BJ (cell line): ENCODE measurements around the gene DCLK2. TPM values are rescaled to one million over a fixed set of nuclear protein-coding genes. Genes with fewer than 3 reads are reported as not detected.

Source experiments
- CTCF ChIA-PET: fragments of 350-600 bp; formaldehyde crosslinking; extraction: SDS; loops from one replicate; lab custom pipeline; 2021; ENCODE audit warnings: antibody characterized with exemption, inconsistent platforms; lab: Yijun Ruan, JAX
- POLR2A ChIA-PET: fragments of 300-600 bp; sonication (Branson Sonifier 250); formaldehyde crosslinking; extraction: SDS; loops from one replicate; lab custom pipeline; 2021; ENCODE audit warnings: antibody characterized with exemption; lab: Charles Lee
- DNase-seq: peaks from one replicate; pipeline ENCODE4 v3.0.0-alpha.2; 2011; ENCODE audit warnings: low read depth
- H3K27me3 ChIP-seq: 2 replicates; pipeline ENCODE4 v1.6.0; 2011; ENCODE audit warnings: low read length; ENCODE audit not compliant: control insufficient read depth, insufficient read depth
- H3K36me3 ChIP-seq: 2 replicates; pipeline ENCODE4 v1.5.1; 2011; ENCODE audit warnings: low read length; ENCODE audit not compliant: control insufficient read depth, insufficient read depth
- H3K4me3 ChIP-seq: 2 replicates; pipeline ENCODE4 v1.5.1; 2011; ENCODE audit warnings: low read depth, mild to moderate bottlenecking, control low read depth, low read length
- polyA plus RNA-seq: library from polyadenylated mRNA; depleted of rRNA; stranded (reverse); fragments of >200 nt; gene quantifications from 2 replicates; pipeline ENCODE4 v1.2.3, GENCODE V29; 2011
- TF ChIP-seq, protein P1 (sequence below): IDR thresholded peaks from 2 replicates; pipeline ENCODE4 v1.5.1; 2011; ENCODE audit warnings: low read depth, mild to moderate bottlenecking, control low read depth, inconsistent platforms, low read length, moderate library complexity; ENCODE audit not compliant: insufficient read depth

The DCLK2 gene
- polyA plus RNA-seq, 1 experiment: 38.8 TPM

DNA sequence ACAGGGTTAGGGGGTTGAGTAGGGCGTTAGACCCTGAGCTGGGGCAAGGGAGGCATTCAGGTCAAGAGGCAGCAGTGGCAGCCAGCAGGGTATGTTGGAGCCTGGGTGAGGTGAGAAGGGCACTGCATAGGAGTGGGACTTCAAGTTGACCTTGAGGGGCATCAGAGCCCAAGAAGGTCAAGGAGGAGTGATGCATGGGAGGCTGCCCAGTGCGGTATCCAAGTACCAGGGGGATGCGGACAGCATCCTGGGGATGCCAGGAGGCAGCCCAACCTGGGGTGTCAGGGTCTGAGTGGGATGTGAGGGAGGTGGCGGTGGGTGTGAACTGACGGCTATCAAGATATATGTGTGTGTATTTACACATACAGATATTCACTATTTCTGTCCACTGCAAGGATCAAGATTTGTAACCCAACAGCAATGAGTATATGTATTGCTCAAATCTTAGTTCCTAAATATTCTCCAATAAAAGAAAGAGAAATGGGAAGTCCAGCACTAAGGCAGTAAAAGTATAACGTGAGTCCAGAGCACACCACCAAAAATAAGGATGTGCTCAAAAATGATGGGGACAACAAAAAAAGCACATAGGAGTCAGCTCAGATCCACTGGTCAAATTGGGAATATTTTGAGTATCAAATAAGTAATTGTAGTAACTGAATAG is 9.8 kb upstream of the DCLK2 start:
- Histone ChIP-seq H3K27me3 (no peaks in the 10 kb centered on the region), H3K4me3 (no peak overlapping the region), H3K36me3 (no peaks in the 10 kb centered on the region)
- TF ChIP-seq, protein P1, sequence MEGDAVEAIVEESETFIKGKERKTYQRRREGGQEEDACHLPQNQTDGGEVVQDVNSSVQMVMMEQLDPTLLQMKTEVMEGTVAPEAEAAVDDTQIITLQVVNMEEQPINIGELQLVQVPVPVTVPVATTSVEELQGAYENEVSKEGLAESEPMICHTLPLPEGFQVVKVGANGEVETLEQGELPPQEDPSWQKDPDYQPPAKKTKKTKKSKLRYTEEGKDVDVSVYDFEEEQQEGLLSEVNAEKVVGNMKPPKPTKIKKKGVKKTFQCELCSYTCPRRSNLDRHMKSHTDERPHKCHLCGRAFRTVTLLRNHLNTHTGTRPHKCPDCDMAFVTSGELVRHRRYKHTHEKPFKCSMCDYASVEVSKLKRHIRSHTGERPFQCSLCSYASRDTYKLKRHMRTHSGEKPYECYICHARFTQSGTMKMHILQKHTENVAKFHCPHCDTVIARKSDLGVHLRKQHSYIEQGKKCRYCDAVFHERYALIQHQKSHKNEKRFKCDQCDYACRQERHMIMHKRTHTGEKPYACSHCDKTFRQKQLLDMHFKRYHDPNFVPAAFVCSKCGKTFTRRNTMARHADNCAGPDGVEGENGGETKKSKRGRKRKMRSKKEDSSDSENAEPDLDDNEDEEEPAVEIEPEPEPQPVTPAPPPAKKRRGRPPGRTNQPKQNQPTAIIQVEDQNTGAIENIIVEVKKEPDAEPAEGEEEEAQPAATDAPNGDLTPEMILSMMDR: no peak
- POLR2A ChIA-PET: no interaction called here
- no peak for DNase-seq
- CTCF ChIA-PET: interaction anchor here (1.2 kb wide), 1 partner anchor 12 kb away, joined by 3 read pairs; no protein-coding TSS in a partner anchor

DNA sequence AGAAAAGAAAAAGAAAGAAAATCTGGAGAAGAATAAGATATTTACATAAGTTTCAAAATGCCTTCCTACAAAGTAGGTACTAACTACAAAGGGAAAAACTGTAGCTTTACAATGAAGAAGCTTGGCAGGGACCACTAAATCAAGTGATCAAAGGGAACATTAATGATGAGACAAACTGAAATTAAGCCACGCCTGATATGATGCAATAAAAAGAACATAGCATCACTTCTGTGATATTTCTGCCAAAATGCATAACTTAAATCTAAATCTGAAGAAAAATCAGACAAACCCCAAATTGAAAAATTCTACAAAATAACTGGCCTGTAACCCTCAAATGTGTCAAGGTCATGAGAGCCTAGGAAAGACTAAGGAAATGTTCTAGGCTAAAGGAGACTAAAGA is 8.9 kb upstream of the DCLK2 start:
- CTCF ChIA-PET: interaction anchor here (1.2 kb wide), 1 partner anchor 13 kb away, joined by 3 read pairs; no protein-coding TSS in a partner anchor
- no peak for DNase-seq
- Histone ChIP-seq H3K36me3 (no peaks in the 10 kb centered on the region), H3K27me3 (no peaks in the 10 kb centered on the region), H3K4me3 (no peak overlapping the region)
- TF ChIP-seq, protein P1: no peak
- POLR2A ChIA-PET: no interaction called here

DNA sequence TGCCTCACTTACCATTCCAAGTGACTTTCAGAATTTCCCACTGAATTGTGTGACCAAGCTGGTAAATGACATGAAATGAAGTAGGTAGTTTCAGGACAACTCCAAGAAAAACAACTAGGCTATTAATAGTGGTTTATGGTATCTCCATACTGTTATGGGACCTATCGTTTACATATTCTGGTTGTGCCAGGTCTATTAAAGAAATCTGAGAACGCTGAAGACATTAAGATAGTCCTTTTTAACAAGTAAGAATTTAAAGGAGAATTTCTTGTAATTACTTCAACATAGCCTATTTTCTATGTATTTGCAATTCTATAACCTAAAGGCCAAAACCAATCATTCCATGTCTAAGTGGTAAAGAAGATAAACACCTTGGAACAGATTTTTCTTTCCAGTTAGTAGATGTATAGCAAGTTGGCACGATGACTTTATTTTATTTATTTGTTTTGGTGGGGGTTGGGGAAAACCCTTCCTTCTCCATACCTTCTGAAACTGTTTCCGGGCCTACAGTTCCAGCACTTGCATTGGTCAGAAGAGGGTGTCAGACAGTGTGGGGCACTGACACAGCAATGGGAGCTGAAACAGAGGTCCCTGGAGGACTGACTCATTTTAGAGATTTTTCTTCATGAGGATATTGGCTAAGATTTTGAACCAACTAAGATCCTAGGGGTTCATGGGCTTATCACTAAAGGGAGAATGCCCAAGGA is 7.6 kb upstream of the DCLK2 start:
- TF ChIP-seq, protein P1: no peak
- H3K4me3 ChIP-seq: no peak overlapping the region
- ChIA-PET CTCF (no interaction called here), POLR2A (interaction anchor here (0.6 kb wide), 1 partner anchor 10 kb away, joined by 3 read pairs; no protein-coding TSS in a partner anchor)
- no peak for DNase-seq
- no peaks in the 10 kb centered on the region for H3K36me3 ChIP-seq
- H3K27me3 ChIP-seq: no peaks in the 10 kb centered on the region

DNA sequence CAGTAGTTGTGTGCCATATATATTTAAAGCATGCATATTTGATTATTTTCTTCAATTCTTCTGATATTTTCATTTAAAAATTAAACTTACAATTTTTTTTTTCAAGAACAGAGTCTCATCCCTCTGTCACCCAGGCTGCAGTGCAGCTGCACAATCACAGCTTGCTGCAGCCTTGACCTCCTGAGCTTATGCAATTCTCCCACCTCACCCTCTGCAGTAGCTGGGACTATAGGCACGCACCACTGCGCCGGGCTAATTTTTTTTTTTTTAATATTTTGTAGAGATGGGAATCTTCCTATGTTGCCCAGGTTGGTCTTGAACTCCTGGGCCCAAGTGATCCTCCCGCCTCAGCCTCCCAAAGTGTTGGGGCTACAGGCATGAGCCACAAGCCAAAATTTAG is 5.8 kb upstream of the DCLK2 start:
- Histone ChIP-seq H3K4me3 (no peak overlapping the region), H3K36me3 (no peaks in the 10 kb centered on the region), H3K27me3 (no peaks in the 10 kb centered on the region)
- ChIA-PET POLR2A (no interaction called here), CTCF (interaction anchor here (0.9 to 1.9 kb wide), 2 partner anchors 10 to 43 kb away, joined by 3 to 6 read pairs; no protein-coding TSS in a partner anchor)
- no peak for DNase-seq
- TF ChIP-seq, protein P1: no peak
